Central memory CD4-positive, alpha-beta T cell (primary cell): ENCODE measurements around the gene GC.
"Not testable (repeated sequence)": the region's sequence is repeated elsewhere in the genome, so short reads cannot be mapped to it uniquely, and the experiment has no call there.

Experiments used
- DNase-seq: peaks from one replicate; pipeline ENCODE4 v3.0.0; 2022
- total RNA-seq, 3 experiments: gene quantifications; one replicate each; lab custom pipeline; 2026; lab: John Stamatoyannopoulos, UW

Gene GC, protein sequence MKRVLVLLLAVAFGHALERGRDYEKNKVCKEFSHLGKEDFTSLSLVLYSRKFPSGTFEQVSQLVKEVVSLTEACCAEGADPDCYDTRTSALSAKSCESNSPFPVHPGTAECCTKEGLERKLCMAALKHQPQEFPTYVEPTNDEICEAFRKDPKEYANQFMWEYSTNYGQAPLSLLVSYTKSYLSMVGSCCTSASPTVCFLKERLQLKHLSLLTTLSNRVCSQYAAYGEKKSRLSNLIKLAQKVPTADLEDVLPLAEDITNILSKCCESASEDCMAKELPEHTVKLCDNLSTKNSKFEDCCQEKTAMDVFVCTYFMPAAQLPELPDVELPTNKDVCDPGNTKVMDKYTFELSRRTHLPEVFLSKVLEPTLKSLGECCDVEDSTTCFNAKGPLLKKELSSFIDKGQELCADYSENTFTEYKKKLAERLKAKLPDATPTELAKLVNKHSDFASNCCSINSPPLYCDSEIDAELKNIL
- total RNA-seq, result 0 reads per million in 3 experiments

DNA sequence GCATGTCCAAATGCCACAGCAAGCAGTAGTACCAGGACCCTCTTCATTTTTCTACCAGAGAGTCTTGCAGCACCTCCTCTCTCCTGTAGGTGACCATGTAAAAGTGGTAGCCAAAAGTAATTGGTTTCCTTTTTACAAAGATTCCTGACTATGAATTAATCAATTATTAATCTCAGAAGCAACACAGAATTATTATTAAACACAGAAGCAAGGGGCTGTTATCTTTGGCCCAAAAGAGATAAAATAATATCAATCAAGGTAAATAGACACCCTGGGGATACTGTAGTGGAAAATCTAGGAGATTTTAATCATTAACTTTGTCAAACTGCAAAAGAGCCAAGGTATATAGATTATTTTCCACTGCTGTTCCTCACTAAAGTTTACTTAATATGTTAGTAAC lies at the start of gene GC:
TSS of gene GC (minus strand) at position 108 of the 400 bp plus-strand sequence. CDS start at position 47, 61 bp downstream.
- no peak for DNase-seq

DNA sequence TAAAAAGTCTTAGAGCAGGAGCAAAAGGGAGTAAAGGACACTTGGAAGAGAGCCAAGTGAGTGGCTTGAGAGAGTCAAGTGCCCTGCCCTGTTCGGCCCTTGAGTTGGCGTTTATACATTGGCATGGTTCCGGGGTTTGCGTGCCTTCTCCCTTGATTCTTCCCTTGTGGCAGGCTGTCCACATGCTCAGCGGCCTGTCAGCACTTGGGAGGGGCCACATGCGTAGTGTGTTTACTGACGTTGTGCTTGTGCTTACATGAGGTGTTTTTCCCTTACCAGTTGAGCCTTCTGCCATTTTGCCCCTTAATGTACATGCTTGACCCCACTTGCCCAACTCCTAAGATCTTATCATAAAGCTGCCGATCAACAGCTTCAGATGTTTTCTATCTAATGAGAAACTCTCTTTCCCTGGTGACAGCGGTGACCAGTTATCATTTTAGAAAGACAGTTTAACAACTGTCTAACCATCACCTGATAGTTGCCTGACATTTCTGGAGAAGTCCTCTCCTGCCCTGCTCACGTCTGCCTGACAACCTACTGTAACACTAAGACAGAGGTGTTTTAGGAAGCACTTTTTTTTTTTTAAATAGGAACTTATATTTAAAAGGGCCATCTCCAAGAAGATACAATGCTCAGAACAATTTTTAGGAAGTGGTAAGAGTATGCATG lies 49.5 kb upstream of the GC start:
- DNase-seq, result no peak

DNA sequence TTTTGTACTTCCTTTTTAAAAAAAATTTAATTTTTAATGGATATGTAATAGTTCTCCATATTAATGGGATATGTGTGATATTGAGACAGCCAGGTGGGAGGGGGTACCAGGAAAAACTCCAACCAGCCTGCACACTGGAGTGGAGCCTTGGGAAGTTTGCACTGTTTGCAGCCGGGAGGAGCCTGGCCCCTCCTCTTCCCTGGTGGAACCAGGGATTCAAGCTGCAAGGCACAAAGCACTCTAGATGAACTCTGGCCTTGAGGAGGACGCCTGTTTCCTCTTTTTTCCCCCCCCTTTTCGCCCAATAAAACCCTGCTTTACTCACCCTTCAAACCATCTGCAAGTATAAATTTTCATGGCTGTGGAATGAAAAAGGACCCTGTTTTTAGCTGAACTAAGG lies 48.2 kb upstream of the GC start:
- no peak for DNase-seq

DNA sequence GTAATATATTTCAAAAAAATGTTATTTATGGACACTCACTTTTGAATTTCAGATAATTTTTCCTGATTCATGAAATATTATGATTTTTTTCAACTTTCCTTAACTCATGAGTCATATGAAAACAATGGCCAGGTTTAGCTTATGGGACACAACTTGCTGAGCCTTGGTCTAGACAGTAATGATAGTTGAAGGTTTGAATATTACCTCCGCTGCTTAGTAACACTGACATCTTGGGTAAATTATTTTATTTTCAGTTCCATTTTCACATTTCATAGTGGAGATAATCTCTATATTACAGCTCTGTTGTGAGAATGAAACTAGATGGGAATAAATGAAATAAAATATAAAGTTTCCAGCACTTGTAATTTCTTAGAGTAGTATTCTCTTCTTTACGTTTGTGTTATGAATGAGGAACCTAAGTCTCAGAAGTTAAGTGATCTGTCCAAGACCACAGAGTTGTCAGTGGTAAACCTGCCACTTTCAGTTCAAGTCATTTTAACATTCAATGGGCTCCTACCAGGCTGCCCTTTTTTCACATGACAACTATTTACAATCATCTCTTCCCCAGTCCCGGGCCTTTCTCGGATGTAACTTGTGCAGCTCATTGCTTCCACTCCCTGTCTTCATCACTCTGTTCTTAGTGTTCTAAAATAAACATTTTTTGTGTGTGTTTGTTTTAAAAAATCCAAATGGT lies 46.8 kb upstream of the GC start:
- no peak for DNase-seq

DNA sequence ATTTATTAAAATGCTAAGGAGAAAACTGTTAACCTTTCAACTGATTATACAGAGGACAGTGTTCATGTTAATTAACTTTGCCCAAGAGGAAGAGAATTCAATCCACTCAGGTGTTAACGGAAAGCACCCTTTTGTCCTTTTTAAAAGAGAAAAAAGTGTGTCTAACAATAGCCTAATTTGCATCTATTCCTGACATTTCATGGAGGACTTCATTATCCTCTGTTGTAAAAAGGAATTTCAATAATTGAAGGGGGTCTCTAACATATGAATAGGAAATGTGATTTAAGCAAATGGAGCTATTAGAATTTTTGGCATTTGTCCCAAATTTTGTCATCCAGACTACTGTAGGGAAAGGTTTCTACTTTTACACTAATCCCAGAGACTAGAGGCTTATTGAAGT lies 44.6 kb upstream of the GC start:
- DNase-seq, result no peak

DNA sequence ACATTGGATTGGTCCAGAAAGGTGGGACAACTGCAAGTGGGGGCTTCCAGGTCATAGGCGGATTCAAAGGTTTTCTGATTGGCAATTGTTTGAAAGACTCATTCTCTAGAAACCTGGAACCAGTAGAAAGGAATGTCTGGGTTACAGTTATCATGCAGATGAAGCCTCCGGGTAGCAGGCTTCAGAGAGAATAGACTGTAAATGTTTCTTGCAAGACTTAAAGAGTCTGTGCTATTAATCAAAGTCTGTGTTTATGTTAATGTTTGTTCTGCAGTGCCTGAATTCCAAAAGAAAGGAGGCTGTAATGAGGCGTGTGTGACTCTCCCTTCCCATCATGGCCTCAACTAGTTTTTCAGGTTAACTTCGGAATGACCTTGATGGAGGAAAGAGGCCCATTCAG lies 43.9 kb upstream of the GC start:
- DNase-seq, result no peak

DNA sequence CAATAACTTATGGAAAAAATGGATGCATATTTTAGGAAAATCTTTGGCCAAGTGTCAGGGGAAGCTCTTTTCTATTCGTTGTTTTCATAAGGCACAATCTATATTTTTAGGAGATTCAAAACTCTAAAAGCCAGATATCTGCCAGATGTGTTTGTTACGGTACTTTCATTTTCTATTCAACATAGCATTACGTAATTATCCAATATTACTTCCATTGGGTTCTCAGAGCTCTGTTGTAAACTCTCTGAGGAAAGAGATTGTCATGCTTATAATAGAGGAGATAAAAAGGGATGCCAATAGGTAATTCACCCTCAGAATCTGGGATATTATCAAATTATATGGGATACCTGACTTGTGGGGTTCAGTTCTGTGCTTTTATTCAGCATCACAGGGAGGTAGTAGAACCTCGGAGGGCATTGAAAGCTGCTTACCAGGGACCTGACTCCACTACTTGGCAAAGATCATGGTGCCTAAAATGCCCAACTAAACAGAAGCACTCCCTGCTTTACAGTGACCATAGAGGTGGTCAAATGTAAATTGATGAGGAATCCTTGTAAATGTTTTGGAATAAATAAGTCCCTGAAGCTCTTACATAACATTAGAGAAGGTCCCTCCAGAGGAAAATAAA lies 32.9 kb upstream of the GC start:
- no peak for DNase-seq

DNA sequence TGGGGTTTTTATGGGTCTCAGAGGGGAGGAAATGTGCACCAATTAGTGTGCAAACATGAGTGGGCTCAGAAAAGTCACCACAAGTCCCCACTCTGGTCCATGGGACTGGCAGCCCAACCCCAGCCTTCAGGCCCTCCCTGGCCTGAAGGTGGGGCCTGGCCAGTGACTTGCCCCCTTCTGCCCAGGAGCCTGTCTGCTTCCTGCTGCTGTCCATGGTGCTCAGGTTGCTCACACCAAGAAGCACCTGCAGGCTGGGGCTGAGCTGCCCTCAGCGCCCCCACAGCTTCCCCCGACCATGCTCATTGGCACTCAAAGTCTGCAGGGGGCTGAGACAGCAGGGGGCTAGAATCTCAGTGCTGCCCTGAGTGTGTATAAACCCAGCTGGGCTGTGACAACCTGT lies 30.6 kb upstream of the GC start:
- no peak for DNase-seq

DNA sequence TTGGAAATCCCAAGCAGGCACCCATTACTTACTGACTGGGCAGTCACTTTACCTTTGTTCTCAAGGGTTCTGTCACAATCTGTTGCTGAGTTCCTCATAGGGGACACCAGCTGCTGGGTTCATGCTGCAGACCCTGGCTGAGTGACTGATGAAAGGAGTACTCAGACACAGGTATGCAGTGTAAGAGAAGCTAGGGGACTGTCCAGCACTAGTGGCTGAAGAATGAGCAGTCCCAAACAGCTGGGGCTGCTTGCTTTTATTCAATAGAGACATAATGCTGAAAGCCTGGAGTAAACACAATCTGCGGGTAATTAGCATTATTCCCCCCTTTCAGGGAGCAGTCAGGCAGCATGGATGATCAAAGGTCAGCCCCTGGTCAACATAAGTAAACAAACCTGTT lies 25.9 kb upstream of the GC start:
- DNase-seq, result not testable (repeated sequence)

DNA sequence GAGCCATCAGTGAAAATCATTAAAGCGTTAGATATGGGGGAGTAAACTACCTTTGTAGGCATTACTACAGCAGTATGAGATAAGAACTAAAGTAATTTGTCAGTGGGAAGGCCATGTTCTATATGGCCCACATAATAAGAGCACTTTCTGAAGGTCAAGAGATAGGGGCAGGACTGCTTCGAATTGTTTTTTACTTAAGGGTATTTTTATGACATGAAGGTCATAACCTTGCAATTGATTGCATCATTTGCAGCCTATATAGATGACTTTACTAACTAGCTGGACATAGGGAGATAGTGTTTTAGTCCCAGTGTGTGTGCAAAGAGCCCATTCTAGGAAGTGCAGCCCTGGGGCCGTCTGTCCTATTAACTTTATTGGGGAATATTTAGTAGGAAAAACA lies 23.6 kb upstream of the GC start:
- no peak for DNase-seq

DNA sequence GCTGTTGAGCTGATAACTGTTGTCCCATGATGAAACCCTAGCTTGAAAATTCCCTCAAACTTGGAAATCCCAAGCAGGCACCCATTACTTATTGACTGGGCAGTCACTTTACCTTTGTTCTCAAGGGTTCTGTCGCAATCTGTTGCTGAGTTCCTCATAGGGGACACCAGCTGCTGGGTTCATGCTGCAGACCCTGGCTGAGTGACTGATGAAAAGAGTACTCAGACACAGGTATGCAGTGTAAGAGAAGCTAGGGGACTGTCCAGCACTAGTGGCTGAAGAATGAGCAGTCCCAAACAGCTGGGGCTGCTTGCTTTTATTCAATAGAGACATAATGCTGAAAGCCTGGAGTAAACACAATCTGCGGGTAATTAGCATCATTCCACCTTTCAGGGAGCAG lies 21.4 kb upstream of the GC start:
- not testable (repeated sequence) for DNase-seq

DNA sequence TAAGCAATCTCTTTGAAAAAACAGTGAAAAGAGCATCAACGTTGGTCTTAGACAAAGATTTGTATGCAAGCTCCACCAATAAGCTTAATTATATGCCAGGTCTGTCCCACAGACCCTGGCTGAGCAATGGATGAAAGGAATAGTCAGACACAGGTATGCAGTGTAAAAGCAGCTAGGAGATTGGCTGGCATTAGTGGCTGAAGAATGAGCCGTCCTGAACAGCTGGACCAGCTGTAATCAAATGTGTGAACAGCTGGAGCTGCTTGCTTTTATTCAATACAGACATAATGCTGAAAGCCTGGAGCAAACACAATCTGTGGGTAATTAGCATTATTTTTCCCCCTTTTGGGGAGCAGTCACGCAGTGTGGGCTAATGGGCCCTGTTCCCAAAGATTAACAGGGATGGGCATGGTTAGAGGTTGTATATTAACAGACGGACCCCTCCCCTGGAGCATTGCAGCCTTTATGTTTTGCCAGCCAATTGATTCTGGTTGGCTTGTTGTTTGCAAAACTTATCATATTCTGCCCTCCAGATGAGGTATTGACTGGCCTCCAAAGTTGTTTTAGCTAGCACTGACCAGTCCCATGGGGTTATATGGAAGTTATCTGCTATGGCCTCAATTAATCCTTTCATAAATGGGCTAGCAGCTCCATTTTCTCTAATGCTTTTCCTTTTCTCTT lies 20.3 kb upstream of the GC start:
- not testable (repeated sequence) for DNase-seq

DNA sequence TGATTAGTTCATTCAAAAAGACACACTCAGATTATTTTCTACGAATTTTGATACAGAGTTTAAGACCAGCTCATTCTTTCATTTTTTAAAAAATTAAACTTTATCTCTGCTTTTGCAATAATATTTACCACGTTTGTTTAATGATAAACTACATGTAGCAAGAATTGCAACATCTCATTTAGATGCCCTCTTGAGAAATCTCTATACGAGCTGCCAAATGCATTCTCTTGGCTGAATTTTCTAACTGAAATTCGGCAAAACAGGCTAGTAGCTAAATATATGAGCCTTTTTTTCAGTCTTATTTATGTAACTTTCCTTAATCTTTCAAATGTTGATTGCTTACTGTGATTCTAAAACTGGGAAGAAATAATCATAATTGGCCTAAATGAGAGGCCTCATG lies 2.1 kb upstream of the GC start:
- DNase-seq, result no peak

DNA sequence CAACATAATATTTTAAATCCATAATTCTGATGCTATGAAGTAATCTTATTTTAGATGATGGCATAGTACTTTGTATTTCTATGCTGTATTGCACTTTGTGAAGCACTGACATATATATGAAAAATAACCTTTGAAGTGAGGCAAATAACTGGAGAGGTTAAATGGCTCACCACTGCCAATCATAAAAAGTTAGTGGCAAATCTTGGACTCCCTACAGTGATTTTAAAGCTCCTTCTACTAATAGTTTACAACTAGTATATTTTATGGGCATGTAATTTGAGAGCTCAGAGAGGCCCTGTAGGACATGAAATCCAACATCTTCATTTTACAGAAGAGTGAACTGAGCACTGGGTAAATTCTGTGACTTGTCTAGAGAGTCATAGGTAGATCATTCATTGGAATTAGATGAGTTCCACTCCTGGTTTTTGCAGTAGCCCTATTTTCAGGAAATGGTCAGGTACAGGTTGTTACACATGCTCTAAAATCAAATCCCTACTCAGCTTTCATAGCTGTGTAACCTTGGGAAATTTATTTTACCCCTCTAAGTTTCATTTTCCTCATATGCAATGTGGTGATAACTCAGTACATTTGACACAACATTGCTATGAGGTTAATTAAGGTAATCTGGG lies 804 bp upstream of the GC start:
- no peak for DNase-seq

DNA sequence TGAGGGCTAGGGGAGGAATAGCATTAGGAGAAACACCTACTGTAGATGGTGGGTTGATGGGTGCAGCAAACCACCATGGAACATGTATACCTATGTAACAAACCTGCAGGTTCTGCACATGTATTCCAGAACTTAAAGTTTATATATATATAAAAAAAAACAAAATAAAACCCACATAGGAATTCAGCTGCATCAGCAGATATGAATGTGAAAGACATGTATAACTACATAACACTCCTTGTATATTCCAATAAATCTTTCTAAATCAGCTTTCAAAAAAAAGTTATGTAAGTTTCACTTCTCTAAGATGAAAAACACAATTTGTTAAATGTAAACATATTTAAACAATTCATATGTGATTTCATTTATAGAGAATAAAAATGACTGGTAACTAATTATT lies 6.0 kb downstream of the GC start:
- DNase-seq, result no peak

DNA sequence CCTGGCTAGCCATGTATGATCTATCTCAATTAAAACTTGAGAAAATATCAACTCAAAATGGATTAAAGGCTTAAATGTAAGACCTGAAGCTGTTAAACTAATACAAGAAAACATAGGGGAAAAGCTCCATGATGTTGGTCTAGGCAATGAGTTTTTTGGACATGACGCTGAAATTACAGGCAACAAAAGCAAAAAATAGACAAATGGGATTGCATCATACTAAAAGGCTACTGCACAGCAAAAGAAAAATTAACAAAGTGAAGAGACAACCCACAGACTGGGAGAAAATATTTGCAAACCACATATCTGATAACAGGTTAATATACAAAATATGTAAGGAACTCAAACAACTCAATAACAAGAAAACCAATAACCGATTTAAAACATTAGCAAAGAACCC lies 8.4 kb downstream of the GC start:
- no peak for DNase-seq

DNA sequence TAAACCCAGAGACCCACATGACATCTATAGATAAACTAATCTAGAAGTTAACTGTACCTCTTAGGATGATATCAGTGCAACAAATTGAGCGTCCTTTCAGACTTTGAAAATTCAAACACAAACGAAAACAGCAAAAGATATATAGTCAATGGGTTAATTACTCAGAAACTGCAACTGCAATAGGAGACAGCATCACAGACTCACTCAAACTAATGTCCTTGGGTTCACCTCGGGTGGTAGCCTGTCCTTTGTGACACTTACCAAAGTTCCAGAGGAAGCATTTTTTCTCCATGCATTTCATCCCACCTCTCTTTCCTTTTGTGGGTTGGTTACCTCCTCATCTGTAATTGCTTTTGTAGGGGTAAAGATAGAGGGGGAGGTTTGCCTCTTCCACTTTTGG lies 9.7 kb downstream of the GC start:
- DNase-seq, result no peak

DNA sequence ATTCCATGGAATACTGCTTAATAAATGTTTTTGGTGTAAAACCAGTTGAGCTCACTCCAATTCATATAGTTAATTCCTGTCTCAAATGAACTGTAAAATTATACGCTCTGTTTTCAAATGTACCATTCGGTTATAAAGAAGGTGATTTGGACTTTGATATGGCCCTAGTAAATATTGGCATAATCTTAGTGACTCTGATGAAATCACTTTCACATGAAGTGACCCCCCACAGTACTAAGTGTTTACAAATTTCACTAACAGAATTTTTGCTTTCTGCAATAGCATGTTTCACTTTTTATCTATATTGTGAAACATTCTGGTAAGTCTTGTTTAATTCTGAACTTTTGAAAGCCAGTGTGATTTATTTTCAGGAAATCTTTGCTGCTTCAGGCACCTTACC lies 10.9 kb downstream of the GC start:
- no peak for DNase-seq

DNA sequence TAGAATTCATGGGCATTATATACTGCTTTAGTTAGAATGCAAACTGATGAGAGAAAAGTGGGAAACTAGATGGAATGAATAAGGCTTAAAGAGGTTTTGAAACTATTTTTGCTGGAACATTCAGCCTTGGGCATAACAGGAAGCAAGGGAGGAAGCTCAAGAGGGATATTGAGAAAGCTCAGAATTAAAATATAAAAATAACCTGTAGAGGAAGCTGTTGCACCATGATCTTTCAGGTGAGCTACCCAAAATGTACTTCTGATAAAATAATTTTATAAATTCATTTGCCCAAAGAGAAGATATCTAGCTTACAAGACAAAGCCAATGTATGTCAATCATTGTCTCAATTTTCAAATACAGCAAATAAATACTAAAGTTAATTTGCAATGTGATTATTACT lies 11.3 kb downstream of the GC start:
- DNase-seq, result no peak

DNA sequence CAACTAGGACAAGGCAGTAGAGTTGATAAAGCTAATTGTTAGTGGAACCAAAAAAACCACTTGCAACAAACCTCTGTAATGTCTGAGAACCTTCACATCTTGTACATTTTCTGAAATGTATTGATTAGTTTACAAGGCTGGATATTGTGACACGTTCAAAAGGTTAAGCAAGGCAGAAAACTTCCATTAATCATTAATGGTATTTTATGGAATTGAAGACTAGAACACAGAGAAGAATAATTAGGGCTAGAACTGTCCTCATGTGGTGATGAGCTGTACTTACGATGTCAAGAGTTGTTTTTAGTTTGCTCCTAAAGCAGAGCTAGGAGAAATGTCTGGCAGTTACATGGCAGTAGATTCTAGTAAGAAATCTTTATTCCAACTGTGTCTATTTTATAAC lies 12.3 kb downstream of the GC start:
- no peak for DNase-seq

DNA sequence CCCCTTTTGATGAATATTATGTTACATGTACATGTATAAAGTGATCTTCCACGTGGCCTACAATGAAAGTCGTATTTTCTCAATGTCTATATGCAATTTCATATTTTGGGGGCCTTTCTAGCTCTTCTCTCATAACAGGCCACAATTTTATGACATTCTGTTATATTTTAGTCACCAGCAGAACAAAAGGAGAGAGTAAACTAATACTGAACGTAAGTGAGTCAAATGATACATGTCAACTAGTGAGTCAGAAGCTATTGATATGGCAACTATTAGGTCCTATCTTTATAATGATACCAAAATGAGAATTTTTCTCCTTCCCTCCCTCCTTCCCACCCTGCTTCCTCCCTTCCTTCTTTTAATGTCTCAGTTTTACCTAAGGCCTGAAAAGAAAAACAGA lies 14.4 kb downstream of the GC start:
- DNase-seq, result no peak

DNA sequence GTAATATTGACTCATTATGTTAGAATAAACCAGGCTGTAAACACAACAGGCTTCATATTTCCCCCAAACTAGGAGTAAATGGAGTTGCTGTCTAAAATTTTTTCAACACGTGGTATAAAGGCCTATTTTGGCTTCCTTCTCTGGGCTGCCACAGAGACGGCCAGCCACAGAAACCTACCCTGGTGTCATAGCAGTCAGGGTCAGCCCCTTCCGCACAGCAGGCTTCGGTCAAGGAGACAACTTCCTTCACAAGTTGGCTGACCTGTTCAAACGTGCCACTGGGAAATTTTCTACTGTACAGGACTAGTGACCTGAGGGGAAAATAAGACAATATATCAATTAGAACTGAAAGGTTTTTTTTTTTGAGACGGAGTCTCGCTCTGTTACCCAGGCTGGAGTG lies 15.8 kb downstream of the GC start:
- no peak for DNase-seq
